SU-DHL-6 (cell line): ENCODE measurements around the gene LASP1.

Experiments
- H2AFZ ChIP-seq: fragments of 200-600 bp; sonication (generic); 2 replicates; pipeline ENCODE4 v1.6.1; 2014; ENCODE audit warnings: low read depth, mild to moderate bottlenecking, moderate library complexity, mixed read lengths, antibody characterized with exemption, low read length; ENCODE audit not compliant: severe bottlenecking
- H3F3A ChIP-seq: fragments of 200-600 bp; shearing (Covaris generic); 2 replicates; pipeline ENCODE4 v1.6.0; 2016; ENCODE audit warnings: antibody characterized with exemption, mild to moderate bottlenecking; ENCODE audit not compliant: insufficient read depth
- H3K27ac ChIP-seq: fragments of 200-600 bp; sonication (generic); 2 replicates; pipeline ENCODE4 v1.5.1; 2016; ENCODE audit warnings: low read depth, mild to moderate bottlenecking, low read length, moderate library complexity, mixed read lengths
- H3K27me3 ChIP-seq: fragments of 200-600 bp; sonication (generic), shearing (Covaris generic); 2 replicates; pipeline ENCODE4 v1.6.0; 2014; ENCODE audit warnings: mild to moderate bottlenecking, low read length
- H3K36me3 ChIP-seq: fragments of 200-600 bp; sonication (generic); 2 replicates; pipeline ENCODE4 v1.6.1; 2014; ENCODE audit warnings: mild to moderate bottlenecking, low read length, mixed read lengths
- H3K4me2 ChIP-seq: fragments of 300-600, 200-600 bp; shearing (Covaris generic), sonication (generic); 2 replicates; pipeline ENCODE4 v1.6.0; 2014; ENCODE audit warnings: low read length, low read depth, mild to moderate bottlenecking; ENCODE audit not compliant: poor library complexity, severe bottlenecking
- H3K4me3 ChIP-seq: fragments of 200-600 bp; sonication (generic); 2 replicates; pipeline ENCODE4 v1.5.1; 2014; ENCODE audit warnings: antibody characterized with exemption, low read length, mild to moderate bottlenecking, mixed read lengths; ENCODE audit not compliant: insufficient read depth, poor library complexity, severe bottlenecking
- H3K79me2 ChIP-seq: fragments of 200-600 bp; sonication (generic); 2 replicates; pipeline ENCODE4 v1.6.1; 2014; ENCODE audit warnings: mild to moderate bottlenecking, low read length, moderate library complexity; ENCODE audit not compliant: insufficient read depth
- H3K9ac ChIP-seq: fragments of 200-600 bp; sonication (generic); 2 replicates; pipeline ENCODE4 v1.7.0; 2014; ENCODE audit warnings: mild to moderate bottlenecking, low read length
- H3K9me2 ChIP-seq: fragments of 200-600 bp; sonication (generic); replicated peaks from 2 replicates; pipeline ENCODE4 v1.6.1; 2014; ENCODE audit warnings: low read length; ENCODE audit not compliant: insufficient read depth
- H3K9me3 ChIP-seq: fragments of 200-600 bp; sonication (generic); 2 replicates; pipeline ENCODE4 v1.6.1; 2014; ENCODE audit warnings: low read length, mixed read lengths; ENCODE audit not compliant: insufficient read depth
- H4K20me1 ChIP-seq: fragments of 200-600 bp; sonication (generic); 2 replicates; pipeline ENCODE4 v1.6.1; 2014; ENCODE audit warnings: low read depth, mild to moderate bottlenecking, antibody characterized with exemption, low read length, moderate library complexity, mixed read lengths
- EZH2phosphoT487 ChIP-seq: fragments of 200-600 bp; sonication (generic), shearing (Covaris generic); conservative IDR thresholded peaks from 2 replicates; pipeline ENCODE4 v1.6.1; 2018; ENCODE audit warnings: mild to moderate bottlenecking, antibody characterized with exemption, low read length, moderate library complexity, mixed read lengths
- TF ChIP-seq, protein P1 (sequence below): fragments of 200-600 bp; sonication (generic); IDR thresholded peaks from one replicate; pipeline ENCODE4 v1.5.1; 2017; ENCODE audit warnings: antibody characterized with exemption, mild to moderate bottlenecking, low read length, moderate library complexity; ENCODE audit not compliant: insufficient read depth, poor library complexity, severe bottlenecking

Gene LASP1

GRCh38 chr17:38873640-38874380 lies 4.0 kb downstream of the LASP1 start:
- no peaks in the 10 kb centered on the region for H3K9me3 ChIP-seq
- H3K9me2 ChIP-seq = no peaks in the 10 kb centered on the region
- H4K20me1 ChIP-seq = no peaks in the 10 kb centered on the region
- peaks cover 7% of the 10 kb centered on the region for H3F3A ChIP-seq
- peaks cover 82% of the 10 kb centered on the region for H3K79me2 ChIP-seq
- no peaks in the 10 kb centered on the region for H3K27me3 ChIP-seq
- H2AFZ ChIP-seq = no peak overlapping the region
- TF ChIP-seq, protein P1, sequence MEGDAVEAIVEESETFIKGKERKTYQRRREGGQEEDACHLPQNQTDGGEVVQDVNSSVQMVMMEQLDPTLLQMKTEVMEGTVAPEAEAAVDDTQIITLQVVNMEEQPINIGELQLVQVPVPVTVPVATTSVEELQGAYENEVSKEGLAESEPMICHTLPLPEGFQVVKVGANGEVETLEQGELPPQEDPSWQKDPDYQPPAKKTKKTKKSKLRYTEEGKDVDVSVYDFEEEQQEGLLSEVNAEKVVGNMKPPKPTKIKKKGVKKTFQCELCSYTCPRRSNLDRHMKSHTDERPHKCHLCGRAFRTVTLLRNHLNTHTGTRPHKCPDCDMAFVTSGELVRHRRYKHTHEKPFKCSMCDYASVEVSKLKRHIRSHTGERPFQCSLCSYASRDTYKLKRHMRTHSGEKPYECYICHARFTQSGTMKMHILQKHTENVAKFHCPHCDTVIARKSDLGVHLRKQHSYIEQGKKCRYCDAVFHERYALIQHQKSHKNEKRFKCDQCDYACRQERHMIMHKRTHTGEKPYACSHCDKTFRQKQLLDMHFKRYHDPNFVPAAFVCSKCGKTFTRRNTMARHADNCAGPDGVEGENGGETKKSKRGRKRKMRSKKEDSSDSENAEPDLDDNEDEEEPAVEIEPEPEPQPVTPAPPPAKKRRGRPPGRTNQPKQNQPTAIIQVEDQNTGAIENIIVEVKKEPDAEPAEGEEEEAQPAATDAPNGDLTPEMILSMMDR = no peak
- no peak overlapping the region for H3K4me3 ChIP-seq
- no peaks in the 10 kb centered on the region for H3K36me3 ChIP-seq
- H3K27ac ChIP-seq = no peak overlapping the region
- no peak overlapping the region for H3K9ac ChIP-seq
- no peak overlapping the region for H3K4me2 ChIP-seq

- TF ChIP-seq EZH2phosphoT487 = no peak
- TF ChIP-seq, protein P1 = no peak
- Histone ChIP-seq H4K20me1 (no peaks in the 10 kb centered on the region), H3K4me2 (no peak overlapping the region)
These were observed 4.9 kb downstream of the LASP1 start for GRCh38 chr17:38874505-38875400.

DNA sequence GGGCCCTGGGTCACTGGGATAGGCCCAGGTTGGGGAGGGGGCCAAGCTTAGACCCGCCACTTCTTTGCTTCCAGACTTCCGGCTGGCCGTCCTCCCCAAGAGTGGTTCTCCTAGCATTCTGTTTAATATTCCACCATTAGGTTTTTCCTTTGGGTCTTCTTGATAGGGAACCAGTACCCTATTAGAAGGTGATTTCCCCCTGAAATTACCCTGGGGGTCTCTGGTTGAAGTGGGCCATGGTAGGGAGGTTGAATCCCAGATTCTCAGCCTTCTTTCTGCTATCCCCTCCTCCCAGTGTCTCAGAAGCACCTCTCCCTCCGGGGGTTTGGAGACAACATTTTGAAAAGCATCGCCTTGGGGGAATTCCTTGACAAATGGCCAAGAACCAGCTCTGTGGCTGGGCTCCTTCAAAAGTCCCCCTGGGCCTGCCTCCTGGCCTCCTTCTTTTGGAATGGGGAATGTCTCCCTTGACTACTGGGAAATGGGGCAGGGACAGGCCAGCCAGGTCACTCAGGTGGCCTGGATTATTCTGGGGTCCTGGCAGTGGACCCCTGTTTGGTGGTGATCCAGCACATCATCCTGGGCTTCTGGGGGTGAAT lies 5.7 kb downstream of the LASP1 start:
- no peak for TF ChIP-seq EZH2phosphoT487
- TF ChIP-seq, protein P1 = no peak
- H3K79me2 ChIP-seq = peaks cover 90% of the 10 kb centered on the region

More at GRCh38 chr17:38874505-38875400, 4.9 kb downstream of the LASP1 start:
- Histone ChIP-seq H3K9me2 (no peaks in the 10 kb centered on the region), H3K36me3 (no peaks in the 10 kb centered on the region), H2AFZ (no peak overlapping the region), H3K27ac (no peak overlapping the region), H3K4me3 (no peak overlapping the region), H3F3A (no peaks in the 10 kb centered on the region), H3K27me3 (no peaks in the 10 kb centered on the region), H3K9me3 (no peaks in the 10 kb centered on the region), H3K79me2 (peaks cover 86% of the 10 kb centered on the region), H3K9ac (no peak overlapping the region)

More for the DNA sequence above, 5.7 kb downstream of the LASP1 start:
- no peak overlapping the region for H2AFZ ChIP-seq
- H3K9ac ChIP-seq = no peak overlapping the region
- H3K27ac ChIP-seq = no peak overlapping the region
- H3K4me2 ChIP-seq = no peak overlapping the region
- no peaks in the 10 kb centered on the region for H3K27me3 ChIP-seq
- no peaks in the 10 kb centered on the region for H3F3A ChIP-seq
- no peaks in the 10 kb centered on the region for H3K9me2 ChIP-seq
- no peaks in the 10 kb centered on the region for H3K36me3 ChIP-seq
- H3K9me3 ChIP-seq = no peaks in the 10 kb centered on the region
- no peaks in the 10 kb centered on the region for H4K20me1 ChIP-seq
- H3K4me3 ChIP-seq = no peak overlapping the region
